ENCODE data around the gene PACSIN3. TPM values are rescaled to one million over a fixed set of nuclear protein-coding genes. Genes with fewer than 3 reads are reported as not detected.
A peak's percentile ranks its signal among the peaks of the same experiment; 100 is the strongest.

PACSIN3 gene
- total RNA-seq, 1 donor from 2014 or later: 36.9 TPM

- intact Hi-C loops (cut with DNase I): no loop called here
- no peaks in the 10 kb centered on the region for H3K9me3 ChIP-seq
- H3K36me3 ChIP-seq: peaks cover 47% of the 10 kb centered on the region
- H3K4me1 ChIP-seq: no peaks in the 10 kb centered on the region
- DNase-seq (no peak), ATAC-seq (no peak)
- no peak overlapping the region for H3K27ac ChIP-seq
- TF ChIP-seq CTCF (IDR thresholded peaks at IDR 0.05): no peak
- no peaks in the 10 kb centered on the region for H3K27me3 ChIP-seq
- H3K4me3 ChIP-seq: no peak overlapping the region
Measured at GRCh38 chr11:47163193-47163592, 23.0 kb downstream of the PACSIN3 start.

- no peak overlapping the region for H3K4me3 ChIP-seq
- H3K27me3 ChIP-seq: no peaks in the 10 kb centered on the region
- peaks cover 40% of the 10 kb centered on the region for H3K36me3 ChIP-seq
- ATAC-seq (no peak), DNase-seq (no peak)
- H3K27ac ChIP-seq: no peak overlapping the region
- no peaks in the 10 kb centered on the region for H3K4me1 ChIP-seq
- intact Hi-C loops (cut with DNase I): no loop called here
- TF ChIP-seq CTCF (IDR thresholded peaks at IDR 0.05): no peak
- H3K9me3 ChIP-seq: no peaks in the 10 kb centered on the region
Measured at GRCh38 chr11:47162426-47162825, 23.8 kb downstream of the PACSIN3 start.

- no peak overlapping the region for H3K27ac ChIP-seq
- H3K4me1 ChIP-seq: no peaks in the 10 kb centered on the region
- no peaks in the 10 kb centered on the region for H3K9me3 ChIP-seq
- H3K36me3 ChIP-seq: peaks cover 34% of the 10 kb centered on the region
- no peak overlapping the region for H3K4me3 ChIP-seq
- DNase-seq: no peak
- H3K27me3 ChIP-seq: no peaks in the 10 kb centered on the region
- intact Hi-C loops (cut with DNase I): no loop called here
- TF ChIP-seq CTCF (IDR thresholded peaks at IDR 0.05): no peak
- ATAC-seq: no peak
Measured at GRCh38 chr11:47161890-47162289, 24.3 kb downstream of the PACSIN3 start.

- Histone ChIP-seq H3K27me3 (no peaks in the 10 kb centered on the region), H3K4me1 (no peaks in the 10 kb centered on the region), H3K9me3 (no peaks in the 10 kb centered on the region), H3K4me3 (no peak overlapping the region), H3K36me3 (peaks cover 28% of the 10 kb centered on the region), H3K27ac (no peak overlapping the region)
- peak; percentile 64 for TF ChIP-seq CTCF (IDR thresholded peaks at IDR 0.05)
- ATAC-seq (peak; percentile 82), DNase-seq (no peak)
- intact Hi-C loops (cut with DNase I): no loop called here
Measured at GRCh38 chr11:47161134-47161854, 24.9 kb downstream of the PACSIN3 start.

GRCh38 chr11:47160753-47161133 lies 25.5 kb downstream of the PACSIN3 start:
- Histone ChIP-seq H3K4me1 (no peaks in the 10 kb centered on the region), H3K9me3 (no peaks in the 10 kb centered on the region), H3K36me3 (peaks cover 23% of the 10 kb centered on the region), H3K27me3 (no peaks in the 10 kb centered on the region), H3K27ac (no peak overlapping the region), H3K4me3 (no peak overlapping the region)
- DNase-seq (no peak), ATAC-seq (no peak)
- intact Hi-C loops (cut with DNase I): no loop called here
- TF ChIP-seq CTCF (IDR thresholded peaks at IDR 0.05): no peak

GRCh38 chr11:47158242-47158641 lies 28.0 kb downstream of the PACSIN3 start:
- H3K9me3 ChIP-seq: no peaks in the 10 kb centered on the region
- no peaks in the 10 kb centered on the region for H3K27me3 ChIP-seq
- H3K27ac ChIP-seq: no peak overlapping the region
- DNase-seq: no peak
- peaks cover 9% of the 10 kb centered on the region for H3K4me1 ChIP-seq
- no peak for ATAC-seq
- no peak overlapping the region for H3K4me3 ChIP-seq
- no peaks in the 10 kb centered on the region for H3K36me3 ChIP-seq
- intact Hi-C loops (cut with DNase I): no loop called here
- TF ChIP-seq CTCF (IDR thresholded peaks at IDR 0.05): no peak

Data from upper lobe of right lung (tissue), 1 donor.